ENCODE measurements around the gene GRB10.

DNA sequence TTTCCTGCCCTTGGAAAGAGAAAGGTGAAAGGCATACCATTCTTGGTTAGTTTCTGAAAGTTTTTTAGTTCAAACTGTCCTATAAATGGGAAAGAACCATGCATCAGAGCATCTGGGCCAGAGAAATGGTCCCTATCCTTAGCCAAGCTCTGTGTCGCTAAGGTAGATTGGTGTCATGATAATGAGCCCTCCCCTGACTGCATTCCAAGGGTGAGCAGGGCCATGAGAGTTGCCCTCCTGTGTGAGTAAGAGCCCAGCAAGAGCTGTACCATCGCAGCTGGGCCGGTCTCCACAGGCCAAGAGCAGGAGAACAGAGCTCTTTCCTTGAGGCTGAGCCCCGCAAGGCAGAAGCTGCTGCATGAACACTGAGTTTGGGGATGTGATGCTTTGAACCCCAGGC lies 30.3 kb downstream of the GRB10 start:
- TF ChIP-seq EZH2 (IDR thresholded peaks at IDR 0.05; ENCODE audit: borderline replicate concordance, insufficient read depth, low read length, poor library complexity, severe bottlenecking) (no peak), POLR2AphosphoS5 (IDR thresholded peaks at IDR 0.05) (no peak), CTCF (IDR thresholded peaks at IDR 0.05; ENCODE audit: poor library complexity, severe bottlenecking) (no peak), MXI1 (conservative IDR thresholded peaks at IDR 0.05; ENCODE audit: poor library complexity, severe bottlenecking) (no peak), SMC3 (conservative IDR thresholded peaks at IDR 0.05; ENCODE audit: poor library complexity) (no peak), RAD21 (conservative IDR thresholded peaks at IDR 0.05) (no peak), EP300 (conservative IDR thresholded peaks at IDR 0.05; ENCODE audit: poor library complexity, severe bottlenecking) (no peak), TAF1 (IDR thresholded peaks at IDR 0.05; ENCODE audit: low read depth) (no peak)
- TF ChIP-seq, protein P1, sequence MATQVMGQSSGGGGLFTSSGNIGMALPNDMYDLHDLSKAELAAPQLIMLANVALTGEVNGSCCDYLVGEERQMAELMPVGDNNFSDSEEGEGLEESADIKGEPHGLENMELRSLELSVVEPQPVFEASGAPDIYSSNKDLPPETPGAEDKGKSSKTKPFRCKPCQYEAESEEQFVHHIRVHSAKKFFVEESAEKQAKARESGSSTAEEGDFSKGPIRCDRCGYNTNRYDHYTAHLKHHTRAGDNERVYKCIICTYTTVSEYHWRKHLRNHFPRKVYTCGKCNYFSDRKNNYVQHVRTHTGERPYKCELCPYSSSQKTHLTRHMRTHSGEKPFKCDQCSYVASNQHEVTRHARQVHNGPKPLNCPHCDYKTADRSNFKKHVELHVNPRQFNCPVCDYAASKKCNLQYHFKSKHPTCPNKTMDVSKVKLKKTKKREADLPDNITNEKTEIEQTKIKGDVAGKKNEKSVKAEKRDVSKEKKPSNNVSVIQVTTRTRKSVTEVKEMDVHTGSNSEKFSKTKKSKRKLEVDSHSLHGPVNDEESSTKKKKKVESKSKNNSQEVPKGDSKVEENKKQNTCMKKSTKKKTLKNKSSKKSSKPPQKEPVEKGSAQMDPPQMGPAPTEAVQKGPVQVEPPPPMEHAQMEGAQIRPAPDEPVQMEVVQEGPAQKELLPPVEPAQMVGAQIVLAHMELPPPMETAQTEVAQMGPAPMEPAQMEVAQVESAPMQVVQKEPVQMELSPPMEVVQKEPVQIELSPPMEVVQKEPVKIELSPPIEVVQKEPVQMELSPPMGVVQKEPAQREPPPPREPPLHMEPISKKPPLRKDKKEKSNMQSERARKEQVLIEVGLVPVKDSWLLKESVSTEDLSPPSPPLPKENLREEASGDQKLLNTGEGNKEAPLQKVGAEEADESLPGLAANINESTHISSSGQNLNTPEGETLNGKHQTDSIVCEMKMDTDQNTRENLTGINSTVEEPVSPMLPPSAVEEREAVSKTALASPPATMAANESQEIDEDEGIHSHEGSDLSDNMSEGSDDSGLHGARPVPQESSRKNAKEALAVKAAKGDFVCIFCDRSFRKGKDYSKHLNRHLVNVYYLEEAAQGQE (IDR thresholded peaks at IDR 0.05; ENCODE audit: borderline replicate concordance): no peak
